Neutrophil (primary cell): ENCODE results near the gene TCN2.

ENCODE experiments used
- H3K27ac ChIP-seq: fragments of 200-600 bp; sonication (generic); 2 replicates; pipeline ENCODE4 v1.5.1; 2016; ENCODE audit warnings: mild to moderate bottlenecking, moderate library complexity
- H3K27me3 ChIP-seq: fragments of 200-600 bp; sonication (generic); 2 replicates; pipeline ENCODE4 v1.6.0; 2016; ENCODE audit warnings: mild to moderate bottlenecking
- H3K36me3 ChIP-seq: fragments of 200-600 bp; sonication (generic); 2 replicates; pipeline ENCODE4 v1.5.1; 2017
- H3K4me1 ChIP-seq, 2 experiments: fragments of 200-600 bp in 1 of 2; sonication (generic) in 1 of 2; 1 replicate in 1 of 2; 2 replicates in 1 of 2; pipeline versions ENCODE4 v1.5.1 to v1.6.1; 2013 to 2016; ENCODE audit warnings: low read depth in 1 of 2, low read length in 1 of 2, mild to moderate bottlenecking in 1 of 2, moderate library complexity in 1 of 2; ENCODE audit not compliant: control insufficient read depth in 1 of 2, insufficient read depth in 1 of 2
- H3K4me3 ChIP-seq, 2 experiments: fragments of 200-600 bp in 1 of 2; sonication (generic) in 1 of 2; 1 replicate in 1 of 2; 2 replicates in 1 of 2; pipeline ENCODE4 v1.5.1; 2013 to 2016; ENCODE audit warnings: low read depth in 1 of 2, low read length in 1 of 2, mild to moderate bottlenecking in 1 of 2, moderate library complexity in 1 of 2
- H3K9me3 ChIP-seq: fragments of 200-600 bp; sonication (generic); 2 replicates; pipeline ENCODE4 v1.5.1; 2016
- CTCF ChIP-seq: fragments of 200-600 bp; sonication (generic); IDR thresholded peaks from 2 replicates; pipeline ENCODE4 v1.5.1; 2016; ENCODE audit warnings: antibody characterized with exemption

Gene TCN2

DNA sequence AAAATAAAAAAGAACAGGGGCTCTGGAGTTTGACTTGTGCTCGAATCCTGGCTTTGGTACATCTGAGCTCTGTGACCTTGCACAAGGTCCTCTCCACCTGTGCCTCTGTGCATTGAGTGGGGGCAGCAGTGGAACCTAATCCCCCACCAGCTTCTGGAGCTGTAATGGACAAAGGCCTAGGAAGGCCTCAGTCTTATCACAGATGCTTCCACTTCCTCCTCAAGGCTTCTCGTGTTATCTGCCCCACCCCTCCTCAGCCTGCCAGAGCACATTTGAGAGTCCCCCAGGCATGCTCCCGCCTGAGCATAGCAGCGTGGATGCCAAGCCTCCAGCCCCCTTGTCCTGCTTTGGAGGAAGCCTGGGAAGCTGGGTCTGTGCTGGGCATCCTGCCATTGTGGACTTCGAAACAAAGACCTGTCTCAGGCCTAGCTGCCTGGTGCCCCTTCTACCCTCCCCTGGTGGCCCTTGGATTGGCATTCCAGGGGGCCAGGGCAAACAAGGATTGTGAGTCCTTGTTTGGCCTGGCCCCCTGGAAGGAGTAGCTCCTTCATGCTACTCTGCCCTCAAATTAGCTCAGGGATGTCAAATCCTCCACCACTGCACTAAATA is 43.6 kb downstream of the TCN2 start:
- H3K4me3 ChIP-seq: no peak overlapping the region
- no peaks in the 10 kb centered on the region for H3K27me3 ChIP-seq
- no peaks in the 10 kb centered on the region for H3K36me3 ChIP-seq
- H3K9me3 ChIP-seq: no peaks in the 10 kb centered on the region
- H3K27ac ChIP-seq: no peak overlapping the region
- no peaks in the 10 kb centered on the region for H3K4me1 ChIP-seq
- no peak for TF ChIP-seq CTCF

- Histone ChIP-seq H3K36me3 (no peaks in the 10 kb centered on the region), H3K27ac (no peak overlapping the region), H3K9me3 (no peaks in the 10 kb centered on the region), H3K27me3 (no peaks in the 10 kb centered on the region), H3K4me3 (no peak overlapping the region), H3K4me1 (no peaks in the 10 kb centered on the region)
- TF ChIP-seq CTCF: no peak
Measured at GRCh38 chr22:30652852-30653251, 45.9 kb downstream of the TCN2 start.

DNA sequence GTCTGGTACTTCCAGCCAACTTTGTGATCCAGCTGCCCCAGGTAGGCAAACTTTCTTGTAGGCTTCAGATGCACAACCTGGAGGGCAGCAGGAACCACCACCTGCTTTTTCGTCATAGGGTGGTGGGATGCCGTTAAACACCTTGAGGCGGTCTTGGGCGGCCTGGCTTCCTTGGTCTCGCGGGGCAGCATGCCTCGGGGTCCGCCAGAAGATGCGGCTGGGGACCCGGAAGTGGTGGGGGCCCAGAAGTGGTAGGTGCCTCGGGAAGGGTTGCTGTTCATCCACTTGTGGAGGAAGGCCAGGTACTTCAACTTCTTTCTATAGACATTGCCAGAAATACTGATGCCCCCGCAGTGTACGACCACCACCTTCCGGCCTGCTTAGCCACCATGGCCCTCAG is 47.4 kb downstream of the TCN2 start:
- Histone ChIP-seq H3K27me3 (no peaks in the 10 kb centered on the region), H3K9me3 (no peaks in the 10 kb centered on the region), H3K4me1 (no peaks in the 10 kb centered on the region), H3K4me3 (no peak overlapping the region), H3K27ac (no peak overlapping the region), H3K36me3 (no peaks in the 10 kb centered on the region)
- TF ChIP-seq CTCF: no peak

DNA sequence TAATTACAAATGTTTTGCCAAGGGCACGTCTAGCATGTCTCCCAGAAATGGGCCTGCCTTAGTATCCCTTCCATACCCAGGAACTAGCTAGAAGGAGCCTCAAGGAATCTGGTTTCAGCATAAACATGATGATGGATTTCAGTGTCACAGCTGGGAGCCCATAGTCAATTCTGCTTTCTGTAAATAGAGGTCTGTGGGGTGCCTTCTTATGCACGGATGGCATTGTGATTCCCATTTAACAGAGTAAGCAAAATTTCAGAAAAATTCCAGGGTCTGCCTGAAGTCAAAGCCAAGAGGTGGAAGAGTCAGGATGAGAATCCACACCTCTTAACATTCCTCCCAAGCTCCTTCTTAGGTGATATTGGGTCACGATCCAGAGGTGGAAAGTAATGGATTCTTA is 48.6 kb downstream of the TCN2 start:
- no peaks in the 10 kb centered on the region for H3K36me3 ChIP-seq
- no peak for TF ChIP-seq CTCF
- H3K9me3 ChIP-seq: no peaks in the 10 kb centered on the region
- H3K4me3 ChIP-seq: no peak overlapping the region
- H3K27me3 ChIP-seq: no peaks in the 10 kb centered on the region
- no peak overlapping the region for H3K27ac ChIP-seq
- no peaks in the 10 kb centered on the region for H3K4me1 ChIP-seq

DNA sequence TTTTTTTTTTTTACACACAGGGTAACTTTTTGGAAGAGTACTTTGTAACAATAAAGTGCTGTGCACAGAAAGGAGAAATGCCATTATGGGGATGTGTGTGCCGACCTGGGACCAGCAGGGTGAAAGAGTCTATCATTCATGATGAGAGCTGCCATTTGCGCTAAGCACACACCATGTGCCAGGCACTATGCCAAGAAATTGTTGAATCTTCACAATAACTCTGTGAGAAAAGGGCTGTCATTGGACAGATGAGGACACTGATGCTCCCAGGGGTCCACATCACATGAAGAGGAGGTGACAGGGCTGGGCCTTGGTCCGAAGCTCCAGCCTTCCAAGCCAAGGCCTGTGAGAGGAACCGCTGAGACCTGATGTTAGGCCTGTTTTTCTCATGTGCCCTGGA is 55.1 kb downstream of the TCN2 start:
- TF ChIP-seq CTCF: no peak
- no peaks in the 10 kb centered on the region for H3K9me3 ChIP-seq
- H3K36me3 ChIP-seq: peaks cover 27% of the 10 kb centered on the region
- no peak overlapping the region for H3K4me3 ChIP-seq
- H3K27ac ChIP-seq: no peak overlapping the region
- no peaks in the 10 kb centered on the region for H3K27me3 ChIP-seq
- peaks cover 3 to 11% of the 10 kb centered on the region in 2 experiments for H3K4me1 ChIP-seq

GRCh38 chr22:30664798-30665197 is 57.8 kb downstream of the TCN2 start:
- Histone ChIP-seq H3K27ac (no peak overlapping the region), H3K9me3 (no peaks in the 10 kb centered on the region), H3K27me3 (peaks cover 19% of the 10 kb centered on the region), H3K4me1 (peaks cover 9 to 22% of the 10 kb centered on the region in 2 experiments), H3K4me3 (no peak overlapping the region), H3K36me3 (peaks cover 27% of the 10 kb centered on the region)
- TF ChIP-seq CTCF: no peak
